Suprapubic skin (tissue), 4 donors: Measurements from ENCODE around the gene ANTXR2. TPM values are rescaled to one million over a fixed set of nuclear protein-coding genes. Genes with fewer than 3 reads are reported as not detected.

ENCODE experiments used
- DNase-seq, 2 donors: peaks; one replicate each; pipeline ENCODE4 v3.0.0-alpha.2; 2019; ENCODE audit warnings: low spot score in 2 of 2
- H3K27ac ChIP-seq: fragments of 200-600 bp; sonication (generic); one replicate; pipeline ENCODE4 v1.5.1; 2019
- H3K27me3 ChIP-seq: fragments of 200-600 bp; sonication (generic); one replicate; pipeline ENCODE4 v1.5.1; 2019
- H3K36me3 ChIP-seq: fragments of 200-600 bp; sonication (generic); one replicate; pipeline ENCODE4 v1.5.1; 2019
- H3K4me1 ChIP-seq: fragments of 200-600 bp; sonication (generic); one replicate; pipeline ENCODE4 v1.5.1; 2019
- H3K4me3 ChIP-seq: fragments of 200-600 bp; sonication (generic); one replicate; pipeline ENCODE4 v1.5.1; 2019; ENCODE audit warnings: mild to moderate bottlenecking
- H3K9me3 ChIP-seq: fragments of 200-600 bp; sonication (generic); one replicate; pipeline ENCODE4 v1.5.1; 2019
- EP300 ChIP-seq: sonication (generic); formaldehyde crosslinking; IDR thresholded peaks from one replicate; pipeline ENCODE4 v1.6.1; 2017; ENCODE audit warnings: antibody characterized with exemption
- POLR2A ChIP-seq, 2 donors: fragments of 450-650 bp; IDR thresholded peaks; one replicate each; pipeline ENCODE4 v1.6.1; 2017; ENCODE audit warnings: antibody characterized with exemption in 2 of 2, mild to moderate bottlenecking in 2 of 2, moderate library complexity in 2 of 2
- POLR2AphosphoS5 ChIP-seq, 3 donors: sonication (generic); formaldehyde crosslinking; IDR thresholded peaks; one replicate each; pipeline ENCODE4 v1.6.1; 2017; ENCODE audit warnings: antibody characterized with exemption in 3 of 3
- WGBS: methylation state at CpG from one replicate; pipeline ENCODE4 v1.1.5; 2018; 5-methylcytosine and 5-hydroxymethylcytosine counted together
- total RNA-seq, 4 donors: library from RNA; depleted of rRNA; stranded (reverse); fragments of >200 nt; gene quantifications; one replicate each; pipeline ENCODE4 v1.1.0, GENCODE V29; 2016
- TF ChIP-seq, protein P1 (sequence below), 2 donors: fragments of 200-600 bp in 1 of 2; fragments of 450-650 bp in 1 of 2; sonication (generic) in 1 of 2; IDR thresholded peaks; one replicate each; pipeline ENCODE4 v1.5.1; 2016 to 2019; ENCODE audit warnings: antibody characterized with exemption in 2 of 2, mild to moderate bottlenecking in 1 of 2, moderate library complexity in 1 of 2

The ANTXR2 gene
- total RNA-seq, 4 donors from 2014 or later, result 9.8 to 22.2 (median 12.8) TPM

DNA sequence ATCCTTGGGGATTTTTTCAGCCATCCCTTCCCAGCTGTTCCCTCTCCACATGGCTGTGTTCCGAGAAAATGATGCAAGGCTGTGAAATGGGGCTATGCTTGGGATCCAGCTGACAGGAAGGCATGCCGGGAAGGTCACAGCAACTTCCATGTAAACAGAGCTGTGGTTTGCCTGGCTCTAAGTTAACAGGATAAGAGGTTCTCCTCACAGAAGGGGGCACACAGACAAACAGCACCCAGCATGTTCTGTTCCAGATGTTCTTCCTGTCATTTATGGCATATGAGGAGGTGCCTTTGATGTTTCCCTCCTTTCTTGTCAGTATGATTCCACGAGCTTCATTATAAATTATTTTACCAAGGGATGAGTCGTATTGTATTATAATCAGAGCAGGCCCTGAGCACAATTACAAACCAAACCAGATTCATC, 220.7 kb downstream of the ANTXR2 start:
- no peaks in the 10 kb centered on the region for H3K27me3 ChIP-seq
- peaks cover 13% of the 10 kb centered on the region for H3K4me1 ChIP-seq
- no peak for DNase-seq
- peak overlapping the region; percentile 31 for H3K27ac ChIP-seq
- WGBS, result 63% methylated on average over 4 of the region's 4 CpGs
- H3K4me3 ChIP-seq, result no peak overlapping the region
- no peak for TF ChIP-seq POLR2AphosphoS5 (IDR thresholded peaks at IDR 0.05)
- TF ChIP-seq POLR2A (IDR thresholded peaks at IDR 0.05), result no peak
- TF ChIP-seq, protein P1, sequence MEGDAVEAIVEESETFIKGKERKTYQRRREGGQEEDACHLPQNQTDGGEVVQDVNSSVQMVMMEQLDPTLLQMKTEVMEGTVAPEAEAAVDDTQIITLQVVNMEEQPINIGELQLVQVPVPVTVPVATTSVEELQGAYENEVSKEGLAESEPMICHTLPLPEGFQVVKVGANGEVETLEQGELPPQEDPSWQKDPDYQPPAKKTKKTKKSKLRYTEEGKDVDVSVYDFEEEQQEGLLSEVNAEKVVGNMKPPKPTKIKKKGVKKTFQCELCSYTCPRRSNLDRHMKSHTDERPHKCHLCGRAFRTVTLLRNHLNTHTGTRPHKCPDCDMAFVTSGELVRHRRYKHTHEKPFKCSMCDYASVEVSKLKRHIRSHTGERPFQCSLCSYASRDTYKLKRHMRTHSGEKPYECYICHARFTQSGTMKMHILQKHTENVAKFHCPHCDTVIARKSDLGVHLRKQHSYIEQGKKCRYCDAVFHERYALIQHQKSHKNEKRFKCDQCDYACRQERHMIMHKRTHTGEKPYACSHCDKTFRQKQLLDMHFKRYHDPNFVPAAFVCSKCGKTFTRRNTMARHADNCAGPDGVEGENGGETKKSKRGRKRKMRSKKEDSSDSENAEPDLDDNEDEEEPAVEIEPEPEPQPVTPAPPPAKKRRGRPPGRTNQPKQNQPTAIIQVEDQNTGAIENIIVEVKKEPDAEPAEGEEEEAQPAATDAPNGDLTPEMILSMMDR (IDR thresholded peaks at IDR 0.05), result no peak
- no peak for TF ChIP-seq EP300
- H3K36me3 ChIP-seq, result no peaks in the 10 kb centered on the region
- H3K9me3 ChIP-seq, result no peaks in the 10 kb centered on the region

DNA sequence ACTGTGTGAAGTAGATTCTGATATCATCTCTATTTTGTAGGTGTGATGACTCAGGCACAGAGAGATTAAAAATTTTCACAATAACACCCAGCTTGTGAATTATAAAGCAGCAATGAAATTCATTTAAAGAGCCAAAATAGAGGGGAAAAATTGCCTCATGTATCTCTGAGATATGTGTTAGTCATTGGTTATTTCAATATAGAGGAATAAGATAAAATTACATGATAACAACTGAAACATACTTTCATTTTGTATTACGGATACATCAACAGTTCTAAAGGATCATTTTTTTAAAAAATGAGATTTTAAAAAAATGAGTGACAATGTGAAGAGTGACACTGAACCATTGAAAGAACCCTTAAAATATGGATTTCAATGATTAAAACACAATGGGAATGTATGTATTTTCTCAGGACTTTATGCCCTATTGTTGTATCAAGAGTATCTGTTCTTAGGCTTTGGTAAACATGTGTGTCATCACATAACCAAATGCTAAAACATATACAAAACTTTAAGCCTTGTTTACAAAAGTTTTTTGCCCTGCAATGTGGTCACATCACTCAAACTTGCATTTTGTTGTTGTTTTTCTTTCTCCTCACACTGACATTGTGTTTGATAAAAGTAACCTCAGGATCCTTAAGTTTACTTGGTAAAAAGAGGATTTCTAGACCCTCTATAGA, 221.3 kb downstream of the ANTXR2 start:
- no peak for TF ChIP-seq POLR2AphosphoS5 (IDR thresholded peaks at IDR 0.05)
- no peak for TF ChIP-seq POLR2A (IDR thresholded peaks at IDR 0.05)
- no peak for TF ChIP-seq EP300
- TF ChIP-seq, protein P1 (IDR thresholded peaks at IDR 0.05), result no peak
- Histone ChIP-seq H3K27me3 (no peaks in the 10 kb centered on the region), H3K4me1 (peaks cover 13% of the 10 kb centered on the region), H3K36me3 (no peaks in the 10 kb centered on the region), H3K9me3 (no peaks in the 10 kb centered on the region), H3K4me3 (no peak overlapping the region), H3K27ac (peak overlapping the region; percentile 31)
- 59% methylated on average over 1 of the region's 1 CpG for WGBS
- no peak for DNase-seq

Other genes with a start within 250 kb of the ANTXR2 start
- 1 to 10 TPM in 2 of 4 donors, under 1 TPM in 2; 0.49 to 1.9 (median 1.1) TPM for gene PRDM8, start 124.3 kb upstream of the ANTXR2 start, total RNA-seq
- gene FGF5, start 193.4 kb upstream of the ANTXR2 start, total RNA-seq, result under 1 TPM in 2 of 4 donors, not detected in 2; 0.25 to 0.52 TPM